ENCODE results near the gene CDK14. TPM values are rescaled to one million over a fixed set of nuclear protein-coding genes. Genes with fewer than 3 reads are reported as not detected.

CDK14 gene
- total RNA-seq, 6 donors from 2014 or later: 21.7 to 53.4 (median 37.1) TPM

- ATAC-seq (ENCODE audit: low FRiP score in 2 of 2): no peak
- no peaks in the 10 kb centered on the region for H3K9me3 ChIP-seq
Measured at GRCh38 chr7:90897961-90898469, 301.9 kb downstream of the CDK14 start.

GRCh38 chr7:90900628-90901356 is 304.7 kb downstream of the CDK14 start:
- H3K27me3 ChIP-seq: no peaks in the 10 kb centered on the region
- TF ChIP-seq POLR2AphosphoS5 (IDR thresholded peaks at IDR 0.05) (no peak), CTCF (IDR thresholded peaks at IDR 0.05) (no peak), EP300 (IDR thresholded peaks at IDR 0.05) (no peak), POLR2A (IDR thresholded peaks at IDR 0.05) (no peak)
- DNase-seq (no peak), ATAC-seq (ENCODE audit: low FRiP score in 2 of 2) (no peak)
- H3K4me1 ChIP-seq: no peaks in the 10 kb centered on the region
- no peaks in the 10 kb centered on the region for H3K9me3 ChIP-seq
- 61% methylated on average over 4 of the region's 4 CpGs for WGBS, 2 donors
- no peak overlapping the region for H3K27ac ChIP-seq
- H3K36me3 ChIP-seq: no peaks in the 10 kb centered on the region
- no peak overlapping the region for H3K4me3 ChIP-seq

More at GRCh38 chr7:90897961-90898469, 301.9 kb downstream of the CDK14 start:
- no peaks in the 10 kb centered on the region for H3K27me3 ChIP-seq
- no peaks in the 10 kb centered on the region for H3K4me1 ChIP-seq
- H3K27ac ChIP-seq: no peak overlapping the region
- no peak overlapping the region for H3K4me3 ChIP-seq
- TF ChIP-seq POLR2A (IDR thresholded peaks at IDR 0.05) (no peak), CTCF (IDR thresholded peaks at IDR 0.05) (no peak), EP300 (IDR thresholded peaks at IDR 0.05) (no peak), POLR2AphosphoS5 (IDR thresholded peaks at IDR 0.05) (no peak)
- no peak for DNase-seq
- H3K36me3 ChIP-seq: no peaks in the 10 kb centered on the region

DNA sequence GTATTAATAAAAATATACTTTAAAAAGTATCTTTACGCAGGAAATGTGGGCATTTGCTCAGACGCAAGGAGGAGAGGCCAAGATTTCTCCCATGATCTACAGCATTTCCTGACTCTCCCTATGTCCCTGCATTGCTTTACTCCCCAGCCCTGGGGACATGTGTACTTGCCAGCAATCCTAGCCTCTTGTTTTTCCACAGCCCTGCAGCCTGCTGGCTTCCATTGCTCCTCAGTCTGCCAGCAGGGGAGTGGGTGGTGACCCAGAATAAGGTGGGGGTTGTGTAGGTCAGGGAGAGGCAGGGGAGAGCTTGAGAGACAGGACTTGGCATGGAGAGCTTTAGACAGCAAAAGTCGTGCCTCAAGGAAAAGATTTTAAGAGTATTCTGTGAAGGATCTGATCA is 307.7 kb downstream of the CDK14 start:
- H3K4me1 ChIP-seq: no peaks in the 10 kb centered on the region
- no peaks in the 10 kb centered on the region for H3K9me3 ChIP-seq
- no peak for DNase-seq
- ATAC-seq (ENCODE audit: low FRiP score in 2 of 2): no peak
- TF ChIP-seq EP300 (IDR thresholded peaks at IDR 0.05) (no peak), CTCF (IDR thresholded peaks at IDR 0.05) (no peak), POLR2AphosphoS5 (IDR thresholded peaks at IDR 0.05) (no peak), POLR2A (IDR thresholded peaks at IDR 0.05) (no peak)
- H3K4me3 ChIP-seq: no peak overlapping the region
- no peaks in the 10 kb centered on the region for H3K36me3 ChIP-seq
- no peak overlapping the region for H3K27ac ChIP-seq
- no peaks in the 10 kb centered on the region for H3K27me3 ChIP-seq
- 83 to 93% methylated on average over 3 of the region's 3 CpGs for WGBS, 2 donors

GRCh38 chr7:90910136-90910535 is 314.0 kb downstream of the CDK14 start:
- ATAC-seq (ENCODE audit: low FRiP score in 2 of 2): no peak
- Histone ChIP-seq H3K27me3 (no peaks in the 10 kb centered on the region), H3K4me1 (no peaks in the 10 kb centered on the region), H3K36me3 (no peaks in the 10 kb centered on the region), H3K4me3 (no peak overlapping the region), H3K9me3 (no peaks in the 10 kb centered on the region), H3K27ac (no peak overlapping the region)
- TF ChIP-seq CTCF (IDR thresholded peaks at IDR 0.05) (no peak), EP300 (IDR thresholded peaks at IDR 0.05) (no peak), POLR2AphosphoS5 (IDR thresholded peaks at IDR 0.05) (no peak), POLR2A (IDR thresholded peaks at IDR 0.05) (no peak)
- WGBS, 2 donors: 92% methylated on average over 4 of the region's 4 CpGs
- DNase-seq: no peak

DNA sequence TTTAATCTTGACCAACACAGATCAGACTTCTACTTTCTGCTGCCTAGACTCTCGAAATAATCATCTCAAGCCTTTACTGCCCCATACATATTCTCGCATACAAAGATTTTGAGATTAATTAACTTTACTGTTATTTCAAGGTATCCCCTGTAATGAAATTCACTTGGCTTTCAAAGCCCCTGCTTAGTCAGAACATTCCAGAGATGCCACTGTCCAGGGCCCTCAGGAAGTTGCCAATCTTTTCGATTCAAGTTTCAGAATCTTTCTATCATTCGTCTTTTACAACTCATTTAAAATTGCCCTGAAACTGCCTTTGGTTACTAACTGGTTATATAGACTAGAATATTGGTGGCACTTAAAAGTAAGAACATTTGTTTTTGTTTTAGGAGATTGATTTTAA is 320.2 kb downstream of the CDK14 start:
- no peak overlapping the region for H3K27ac ChIP-seq
- WGBS, 2 donors: 65 to 67% methylated on average over 4 of the region's 4 CpGs
- TF ChIP-seq CTCF (IDR thresholded peaks at IDR 0.05) (no peak), POLR2A (IDR thresholded peaks at IDR 0.05) (no peak), POLR2AphosphoS5 (IDR thresholded peaks at IDR 0.05) (no peak), EP300 (IDR thresholded peaks at IDR 0.05) (no peak)
- DNase-seq (no peak), ATAC-seq (ENCODE audit: low FRiP score in 2 of 2) (no peak)
- H3K36me3 ChIP-seq: no peaks in the 10 kb centered on the region
- no peaks in the 10 kb centered on the region for H3K9me3 ChIP-seq
- no peak overlapping the region for H3K4me3 ChIP-seq
- no peaks in the 10 kb centered on the region for H3K4me1 ChIP-seq
- no peaks in the 10 kb centered on the region for H3K27me3 ChIP-seq

All from upper lobe of left lung (tissue), 6 donors.